K562 (cell line): ENCODE results near the gene KNOP1. TPM values are rescaled to one million over a fixed set of nuclear protein-coding genes. Genes with fewer than 3 reads are reported as not detected.

Experiments used
- BACH1 ChIP-seq: fragments of 200-800 bp; sonication (Bioruptor generic); IDR thresholded peaks from 2 replicates; pipeline ENCODE4 v1.6.1; 2016; ENCODE audit warnings: missing genetic modification characterization, missing compliant biosample characterization
- BCOR ChIP-seq: fragments of 450-650 bp; IDR thresholded peaks from 2 replicates; pipeline ENCODE4 v1.6.1; 2016
- BDP1 ChIP-seq: IDR thresholded peaks from 3 replicates; pipeline ENCODE4 v1.6.1; 2011; ENCODE audit not compliant: insufficient read length, insufficient read depth
- CGGBP1 ChIP-seq: fragments of 250-450 bp; sonication (Bioruptor Pico); IDR thresholded peaks from 2 replicates; pipeline ENCODE4 v1.9.0; 2021; ENCODE audit warnings: mild to moderate bottlenecking
- EP300 ChIP-seq: IDR thresholded peaks from 2 replicates; pipeline ENCODE4 v1.6.1; 2012; ENCODE audit warnings: low read length, improper control_type of control experiment
- HDAC6 ChIP-seq: IDR thresholded peaks from 2 replicates; pipeline ENCODE4 v1.6.1; 2012; ENCODE audit warnings: low read depth, mild to moderate bottlenecking, control low read depth, inconsistent platforms, low read length, moderate library complexity
- HNRNPL ChIP-seq: fragments of 200-400 bp; formaldehyde crosslinking; IDR thresholded peaks from 2 replicates; pipeline ENCODE4 v1.6.1; 2017; ENCODE audit warnings: low read depth, mild to moderate bottlenecking, low read length
- HOMEZ ChIP-seq: fragments of 250-450 bp; sonication (Bioruptor Pico); IDR thresholded peaks from 2 replicates; pipeline ENCODE4 v1.4.0; 2020; ENCODE audit warnings: mild to moderate bottlenecking, moderate library complexity
- MTA3 ChIP-seq: fragments of 450-650 bp; formaldehyde crosslinking; IDR thresholded peaks from 2 replicates; pipeline ENCODE4 v1.6.1; 2017; ENCODE audit warnings: mild to moderate bottlenecking, borderline replicate concordance
- MXD1 ChIP-seq: fragments of 250-450 bp; sonication (Bioruptor Pico); IDR thresholded peaks from 2 replicates; pipeline ENCODE4 v1.8.0; 2021; ENCODE audit warnings: borderline replicate concordance, mild to moderate bottlenecking, moderate library complexity; ENCODE audit not compliant: poor library complexity, severe bottlenecking
- NR3C1 ChIP-seq: sonication (generic); formaldehyde crosslinking; IDR thresholded peaks from 2 replicates; pipeline ENCODE4 v1.8.1; 2022; ENCODE audit warnings: missing genetic modification reagents
- OTX1 ChIP-seq: fragments of 450-650 bp; formaldehyde crosslinking; IDR thresholded peaks from 2 replicates; pipeline ENCODE4 v1.4.0; 2022; ENCODE audit warnings: mild to moderate bottlenecking
- PBX2 ChIP-seq, 2 experiments: IDR thresholded peaks in 1 of 2; conservative IDR thresholded peaks in 1 of 2; 2 replicates each; pipeline ENCODE4 v1.6.1; 2016; ENCODE audit warnings: low read depth in 2 of 2, mild to moderate bottlenecking in 1 of 2, missing compliant biosample characterization in 1 of 2, missing genetic modification characterization in 1 of 2, moderate library complexity in 1 of 2
- PHF20 ChIP-seq: fragments of 450-650 bp; IDR thresholded peaks from 2 replicates; pipeline ENCODE4 v1.6.1; 2018; ENCODE audit not compliant: partially characterized antibody
- PRMT5 ChIP-seq: sonication (generic); formaldehyde crosslinking; IDR thresholded peaks from 2 replicates; pipeline ENCODE4 v1.5.0; 2020; ENCODE audit warnings: missing genetic modification reagents
- RAD51 ChIP-seq: fragments of 450-650 bp; IDR thresholded peaks from 2 replicates; pipeline ENCODE4 v1.7.1; 2016; ENCODE audit warnings: low read depth, mild to moderate bottlenecking, borderline replicate concordance
- SETDB1 ChIP-seq: IDR thresholded peaks from one replicate; pipeline ENCODE4 v1.6.1; 2012; ENCODE audit warnings: low read length, control low read depth, inconsistent platforms
- SREBF1 ChIP-seq: fragments of 150-350 bp; IDR thresholded peaks from 2 replicates; pipeline ENCODE4 v1.6.1; 2014; ENCODE audit warnings: antibody characterized with exemption, low read depth, low read length, borderline replicate concordance
- USF1 ChIP-seq: sonication (generic); formaldehyde crosslinking; IDR thresholded peaks from 2 replicates; pipeline ENCODE4 v1.9.0; 2022; ENCODE audit warnings: mild to moderate bottlenecking, missing genetic modification reagents
- ZEB2 ChIP-seq: fragments of 450-650 bp; IDR thresholded peaks from 2 replicates; pipeline ENCODE4 v1.6.1; 2016
- ZNF197 ChIP-seq: fragments of 200-800 bp; sonication (Bioruptor generic); IDR thresholded peaks from 2 replicates; pipeline ENCODE4 v1.6.1; 2016; ENCODE audit warnings: low read depth, missing genetic modification characterization, missing compliant biosample characterization
- ZNF764 ChIP-seq: fragments of 250-450 bp; sonication (Bioruptor Pico); IDR thresholded peaks from 2 replicates; pipeline ENCODE4 v1.4.0; 2020; ENCODE audit warnings: low read depth, mild to moderate bottlenecking, moderate library complexity
- ZNF77 ChIP-seq: fragments of 250-450 bp; sonication (Bioruptor Pico); IDR thresholded peaks from 2 replicates; pipeline ENCODE4 v1.5.0; 2020
- ZSCAN32 ChIP-seq: fragments of 450-650 bp; formaldehyde crosslinking; IDR thresholded peaks from 2 replicates; pipeline ENCODE4 v1.4.0; 2020; ENCODE audit warnings: mild to moderate bottlenecking, moderate library complexity
- polyA plus RNA-seq, 8 experiments: library from polyadenylated mRNA; depleted of rRNA in 4 of 8; stranded (reverse) in 5 of 8; unstranded in 3 of 8; fragments of >200 nt; fragmentation: Nextera tagmentation in 2 of 8; fragmentation: Illumina TruSeq in 1 of 8; extraction: Ambion mirVana in 2 of 8; extraction: Trizol in 1 of 8; gene quantifications; 2 replicates each; pipeline versions ENCODE4 v1.2.1 to v1.2.3, GENCODE V29; 2011 to 2014; ENCODE audit warnings: inconsistent platforms in 1 of 8, missing spikeins in 1 of 8
- total RNA-seq, 7 experiments: library from RNA; depleted of rRNA in 6 of 7; stranded (reverse); fragments of >200 nt in 6 of 7; fragmentation: Illumina TruSeq in 2 of 7; extraction: Trizol in 2 of 7; gene quantifications; 2 replicates each; pipeline versions ENCODE4 v1.2.1 to v1.2.3, GENCODE V29; 2011 to 2021; ENCODE audit warnings: low replicate concordance in 1 of 7

The KNOP1 gene
- total and polyA plus RNA-seq, 9 of the 15 experiments (the other 6 are each of a cell fraction or from before 2014, with no cell fraction given): 22.4 to 57.6 (median 39.3) TPM

GRCh38 chr16:19717741-19718623 lies at the start of gene KNOP1, which contains the start of gene IQCK (continued):
- TF ChIP-seq HNRNPL: peak; percentile 65; the same call in 1 of the 2 replicates
- TF ChIP-seq SETDB1: no peak
- no peak for TF ChIP-seq OTX1
- TF ChIP-seq ZSCAN32: no peak
- TF ChIP-seq SREBF1: no peak
- no peak for TF ChIP-seq ZNF764 (CRISPR knock-in tag)
- no peak for TF ChIP-seq ZNF197 (CRISPR knock-in tag)
- no peak for TF ChIP-seq EP300
- peak; percentile 73 for TF ChIP-seq USF1 (CRISPR knock-in tag)
- TF ChIP-seq HOMEZ (CRISPR knock-in tag): no peak
- TF ChIP-seq BDP1: no peak
- no peak for TF ChIP-seq RAD51
- TF ChIP-seq PHF20: peak; percentile 80
- TF ChIP-seq ZEB2: no peak
- no peak for TF ChIP-seq ZNF77
- TF ChIP-seq PRMT5 (CRISPR knock-in tag): no peak
- peak; percentile 93 for TF ChIP-seq MXD1
- TF ChIP-seq MTA3: peak; percentile 45; the same call in 1 of the 2 replicates
- TF ChIP-seq HDAC6: no peak
- no peak for TF ChIP-seq PBX2 (CRISPR knock-in tag; IDR thresholded peaks at IDR 0.05; ENCODE audit: low read depth)
- no peak for TF ChIP-seq PBX2 (tag; conservative IDR thresholded peaks at IDR 0.05; ENCODE audit: low read depth)
- TF ChIP-seq BCOR: no peak
- no peak for TF ChIP-seq CGGBP1 (CRISPR knock-in tag)
- no peak for TF ChIP-seq BACH1 (tag)
- no peak for TF ChIP-seq NR3C1 (CRISPR knock-in tag)
